H1 (cell line): ENCODE measurements around the gene SH3BP2. TPM values are rescaled to one million over a fixed set of nuclear protein-coding genes. Genes with fewer than 3 reads are reported as not detected.

ENCODE experiments used
- CTCF ChIA-PET: fragments of 300-600 bp; sonication (Branson Sonifier 250); formaldehyde crosslinking; loops from one replicate; lab custom pipeline; 2021; ENCODE audit not compliant: partially characterized antibody; lab: Charles Lee
- POLR2A ChIA-PET: fragments of 300-600 bp; sonication (Branson Sonifier 250); formaldehyde crosslinking; loops from one replicate; lab custom pipeline; 2021; ENCODE audit warnings: inconsistent platforms; ENCODE audit not compliant: partially characterized antibody; lab: Charles Lee
- DNase-seq, 2 experiments: peaks; one replicate each; pipeline versions ENCODE4 v3.0.0 to v3.0.0-alpha.2; 2010 to 2022; ENCODE audit warnings: low spot score in 2 of 2, low read depth in 1 of 2, mixed read lengths in 1 of 2
- FAIRE-seq: peaks from 2 replicates; lab custom pipeline; 2011; peaks lifted over from hg19 to GRCh38; lab: Jason Lieb, UNC
- H2AFZ ChIP-seq: 2 replicates; pipeline ENCODE4 v1.8.1; 2012; ENCODE audit warnings: low read length, inconsistent platforms
- H2AK5ac ChIP-seq: 2 replicates; pipeline ENCODE4 v1.6.1; 2013; ENCODE audit warnings: low read depth, low read length
- H2BK120ac ChIP-seq: replicated peaks from 2 replicates; pipeline ENCODE3; 2013; ENCODE audit warnings: low read depth, low read length, inconsistent platforms
- H2BK12ac ChIP-seq: 2 replicates; pipeline ENCODE4 v1.6.1; 2013; ENCODE audit warnings: low read depth, low read length
- H2BK15ac ChIP-seq: 2 replicates; pipeline ENCODE4 v1.6.1; 2013; ENCODE audit warnings: low read length
- H2BK20ac ChIP-seq: 2 replicates; pipeline ENCODE4 v1.6.1; 2013; ENCODE audit warnings: low read length
- H2BK5ac ChIP-seq: 2 replicates; pipeline ENCODE4 v1.6.1; 2013; ENCODE audit warnings: low read depth, low read length
- H3K14ac ChIP-seq: 2 replicates; pipeline ENCODE4 v1.6.1; 2013; ENCODE audit warnings: inconsistent platforms; ENCODE audit not compliant: insufficient read length
- H3K18ac ChIP-seq: 2 replicates; pipeline ENCODE4 v1.6.1; 2013; ENCODE audit warnings: low read length; ENCODE audit errors: extremely low read depth
- H3K23ac ChIP-seq: 2 replicates; pipeline ENCODE4 v1.6.1; 2013; ENCODE audit warnings: inconsistent platforms; ENCODE audit not compliant: insufficient read length
- H3K23me2 ChIP-seq: 2 replicates; pipeline ENCODE4 v1.6.1; 2013; ENCODE audit warnings: low read depth, low read length
- H3K27ac ChIP-seq: 2 replicates; pipeline ENCODE4 v1.6.1; 2011; ENCODE audit warnings: low read depth, low read length, inconsistent platforms
- H3K27me3 ChIP-seq, 4 experiments: replicated peaks in 1 of 4; 1 replicate in 1 of 4; 2 replicates in 3 of 4; pipeline versions ENCODE4 v1.6.1 to v1.8.1; 2011 to 2013; ENCODE audit warnings: low read length in 3 of 4, mild to moderate bottlenecking in 3 of 4, inconsistent platforms in 2 of 4, mixed read lengths in 2 of 4, moderate library complexity in 1 of 4; ENCODE audit not compliant: control insufficient read depth in 3 of 4, insufficient read depth in 3 of 4; ENCODE audit errors: extremely low read depth in 1 of 4
- H3K36me3 ChIP-seq, 4 experiments: 2 replicates each; pipeline versions ENCODE4 v1.6.1 to v1.8.1; 2011 to 2013; ENCODE audit warnings: mild to moderate bottlenecking in 4 of 4, low read length in 3 of 4, moderate library complexity in 2 of 4, control low read depth in 1 of 4, inconsistent platforms in 1 of 4; ENCODE audit not compliant: insufficient read depth in 4 of 4, control insufficient read depth in 2 of 4
- H3K4ac ChIP-seq: replicated peaks from 2 replicates; pipeline ENCODE3; 2013; ENCODE audit warnings: low read length, low read depth, mixed read lengths, inconsistent platforms; ENCODE audit not compliant: insufficient read length
- H3K4me1 ChIP-seq, 4 experiments: replicated peaks in 1 of 4; 1 replicate in 1 of 4; 2 replicates in 3 of 4; pipeline versions ENCODE4 v1.6.1 to v1.8.1; 2011 to 2013; ENCODE audit warnings: low read length in 3 of 4, inconsistent platforms in 2 of 4, mixed read lengths in 1 of 4; ENCODE audit not compliant: insufficient read depth in 4 of 4, control insufficient read depth in 3 of 4
- H3K4me2 ChIP-seq, 2 experiments: 2 replicates each; pipeline versions ENCODE4 v1.6.1 to v1.8.1; 2011 to 2013; ENCODE audit warnings: low read depth in 2 of 2, low read length in 2 of 2, control low read depth in 1 of 2, inconsistent platforms in 1 of 2, mild to moderate bottlenecking in 1 of 2; ENCODE audit not compliant: insufficient read depth in 1 of 2
- H3K4me3 ChIP-seq, 4 experiments: fragments of 200-600, 300-600 bp in 1 of 4; sonication (generic), shearing (Covaris generic), sonication (Bioruptor Twin) in 1 of 4; 2 replicates each; pipeline versions ENCODE4 v1.5.1 to v1.8.1; 2011 to 2016; ENCODE audit warnings: low read length in 4 of 4, low read depth in 3 of 4, control low read depth in 2 of 4, inconsistent platforms in 2 of 4, mild to moderate bottlenecking in 2 of 4, mixed read lengths in 1 of 4, moderate library complexity in 1 of 4; ENCODE audit not compliant: insufficient read depth in 2 of 4; ENCODE audit errors: extremely low read depth in 1 of 4
- H3K56ac ChIP-seq: replicated peaks from 2 replicates; pipeline ENCODE3; 2013; ENCODE audit warnings: low read depth, mild to moderate bottlenecking, mixed read lengths, low read length, inconsistent platforms; ENCODE audit not compliant: insufficient read length
- H3K79me1 ChIP-seq: 2 replicates; pipeline ENCODE4 v1.6.1; 2013; ENCODE audit warnings: low read depth, low read length, control low read depth
- H3K79me2 ChIP-seq, 2 experiments: 2 replicates each; pipeline versions ENCODE4 v1.6.1 to v1.8.1; 2012 to 2013; ENCODE audit warnings: low read length in 2 of 2, mild to moderate bottlenecking in 2 of 2, inconsistent platforms in 1 of 2; ENCODE audit not compliant: insufficient read depth in 2 of 2, control insufficient read depth in 1 of 2
- H3K9ac ChIP-seq, 4 experiments: replicated peaks in 1 of 4; 1 replicate in 1 of 4; 2 replicates in 3 of 4; pipeline versions ENCODE4 v1.6.1 to v1.8.1; 2011 to 2013; ENCODE audit warnings: low read depth in 3 of 4, low read length in 3 of 4, control low read depth in 2 of 4, mild to moderate bottlenecking in 2 of 4, moderate library complexity in 2 of 4, inconsistent platforms in 1 of 4; ENCODE audit errors: extremely low read depth in 1 of 4
- H3K9me3 ChIP-seq, 2 experiments: 2 replicates each; pipeline versions ENCODE4 v1.6.1 to v1.8.1; 2012 to 2013; ENCODE audit warnings: mild to moderate bottlenecking in 2 of 2, moderate library complexity in 2 of 2, control low read depth in 1 of 2, inconsistent platforms in 1 of 2, low read depth in 1 of 2, low read length in 1 of 2, mixed read lengths in 1 of 2; ENCODE audit not compliant: insufficient read depth in 2 of 2
- H4K20me1 ChIP-seq, 2 experiments: replicated peaks in 1 of 2; 2 replicates each; pipeline versions ENCODE3 to v1.8.1; 2011 to 2013; ENCODE audit warnings: inconsistent platforms in 2 of 2, low read length in 2 of 2, mild to moderate bottlenecking in 1 of 2; ENCODE audit not compliant: insufficient read depth in 2 of 2, control insufficient read depth in 1 of 2
- H4K5ac ChIP-seq: 2 replicates; pipeline ENCODE4 v1.6.1; 2013; ENCODE audit warnings: low read length, low read depth, mixed read lengths, inconsistent platforms; ENCODE audit not compliant: insufficient read length
- H4K8ac ChIP-seq: 2 replicates; pipeline ENCODE4 v1.8.0; 2013; ENCODE audit warnings: mild to moderate bottlenecking, moderate library complexity, low read length, inconsistent platforms; ENCODE audit not compliant: insufficient read depth; ENCODE audit errors: extremely low read depth
- H4K91ac ChIP-seq: replicated peaks from 2 replicates; pipeline ENCODE3; 2013; ENCODE audit warnings: low read length, mixed read lengths, inconsistent platforms; ENCODE audit not compliant: insufficient read length
- HDAC2 ChIP-seq, 2 experiments: fragments of 300-600 bp in 1 of 2; sonication (generic) in 1 of 2; IDR thresholded peaks; 2 replicates each; pipeline ENCODE4 v1.6.1; 2011 to 2012; ENCODE audit warnings: low read depth in 2 of 2, low read length in 2 of 2, mild to moderate bottlenecking in 2 of 2, moderate library complexity in 2 of 2, borderline replicate concordance in 1 of 2, inconsistent platforms in 1 of 2
- WGBS, 2 experiments: shearing (Covaris generic) in 1 of 2; methylation state at CpG; one replicate each; pipeline versions ENCODE4 v1.1.6 to v1.1.7; 2013 to 2015; ENCODE audit warnings: low lambda C conversion rate in 2 of 2, mixed read lengths in 2 of 2, inconsistent platforms in 1 of 2, low coverage in 1 of 2, missing lambda C conversion rate in 1 of 2; ENCODE audit not compliant: insufficient replicate concordance in 2 of 2, insufficient coverage in 1 of 2, insufficient read length in 1 of 2; ENCODE audit errors: extremely low coverage in 1 of 2, missing lambda C conversion rate in 1 of 2; 5-methylcytosine and 5-hydroxymethylcytosine counted together
- polyA plus RNA-seq, 7 experiments: library from polyadenylated mRNA; depleted of rRNA in 3 of 7; stranded (reverse) in 5 of 7; unstranded in 2 of 7; fragments of >200 nt in 5 of 7; fragments of 200-250 nt in 2 of 7; gene quantifications; 1 replicate in 5 of 7; 2 replicates in 1 of 7; 4 replicates in 1 of 7; pipeline versions ENCODE4 v1.2.1 to v1.2.3, GENCODE V29; 2011 to 2013; ENCODE audit warnings: missing spikeins in 2 of 7, mixed read lengths in 2 of 7
- total RNA-seq: library from RNA; stranded (reverse); fragmentation: NEBNext Ultra II Directional; extraction: Animal tissue kit (Norgen Biotek cat#: 25700); gene quantifications from 2 replicates; pipeline ENCODE4 v1.2.1, GENCODE V29; 2021

The SH3BP2 gene
- total and polyA plus RNA-seq, 2 of the 8 experiments (the other 6 are each of a cell fraction or from before 2014, with no cell fraction given) = 27.4 to 31.4 TPM

- Histone ChIP-seq H3K23me2 (no peaks in the 10 kb centered on the region), H3K79me1 (peaks cover 10% of the 10 kb centered on the region; the same call in 1 of the 2 replicates), H3K79me2 (peaks cover 7 to 82% of the 10 kb centered on the region in 2 experiments), H3K27ac (no peak overlapping the region), H3K9me3 (no peaks in the 10 kb centered on the region), H3K56ac (no peak overlapping the region), H2BK20ac (no peak overlapping the region), H3K23ac (no peak overlapping the region), H4K91ac (no peak overlapping the region), H2BK120ac (no peak overlapping the region), H3K4me3 (no peak overlapping the region), H2BK12ac (no peak overlapping the region), H3K9ac (no peak overlapping the region), H4K8ac (no peak overlapping the region), H2AFZ (no peak overlapping the region), H4K5ac (no peak overlapping the region), H3K4me1 (peaks cover 0 to 3% (median 0%) of the 10 kb centered on the region in 4 experiments; a peak in 2 of 7 replicates), H3K18ac (no peak overlapping the region), H3K14ac (no peak overlapping the region), H3K4me2 (no peak overlapping the region), H3K27me3 (no peaks in the 10 kb centered on the region), H3K4ac (no peak overlapping the region), H2BK5ac (no peak overlapping the region), H2AK5ac (no peak overlapping the region)
- 100% methylated on average over 2 of the region's 2 CpGs; no CpG with 5 or more reads in 1 of the 2 experiments for WGBS, 2 experiments
- ChIA-PET POLR2A (interaction anchor here (0.6 to 2.4 kb wide), 3 partner anchors 11 to 32 kb away, joined by 3 to 10 read pairs (median 4); no protein-coding TSS in a partner anchor), CTCF (interaction anchor here (1.0 to 1.2 kb wide), 2 partner anchors 86 to 88 kb away, joined by 3 to 4 read pairs; no protein-coding TSS in a partner anchor)
- DNase-seq (no peak), FAIRE-seq (no peak)
- no peak for TF ChIP-seq HDAC2 (IDR thresholded peaks at IDR 0.05; ENCODE audit: borderline replicate concordance in 1 of 2, low read depth in 2 of 2, low read length in 2 of 2)
- TF ChIP-seq, all 59 proteins: peak for 0
- Histone ChIP-seq H4K20me1 (peaks cover 5 to 7% of the 10 kb centered on the region in 2 experiments), H2BK15ac (no peak overlapping the region), H3K36me3 (peaks cover 0 to 8% (median 3%) of the 10 kb centered on the region in 4 experiments; a peak in 2 of 8 replicates)
Measured at GRCh38 chr4:2850966-2851798, 58.3 kb downstream of the SH3BP2 start.
